GM19467 (cell line): ENCODE data around the gene TPSG1.

Experiments used
- ATAC-seq: cut with Tn5 transposase; IDR thresholded peaks from one replicate; pipeline ENCODE4 v1.9.1; 2021; ENCODE audit warnings: mild to moderate bottlenecking, moderate library complexity; ENCODE audit not compliant: unreplicated experiment

Gene TPSG1

GRCh38 chr16:1181404-1182315 lies 43.4 kb downstream of the TPSG1 start:
- ATAC-seq: no peak

- ATAC-seq: no peak
These were observed 44.3 kb downstream of the TPSG1 start for GRCh38 chr16:1180549-1181403.

GRCh38 chr16:1178295-1178910 lies 46.7 kb downstream of the TPSG1 start:
- no peak for ATAC-seq

- ATAC-seq: no peak
These were observed 47.3 kb downstream of the TPSG1 start for GRCh38 chr16:1177750-1178149.

- no peak for ATAC-seq
These were observed 48.0 kb downstream of the TPSG1 start for GRCh38 chr16:1177053-1177452.

- ATAC-seq: no peak
These were observed 48.7 kb downstream of the TPSG1 start for GRCh38 chr16:1176280-1176897.

- no peak for ATAC-seq
These were observed 49.3 kb downstream of the TPSG1 start for GRCh38 chr16:1175566-1176279.

GRCh38 chr16:1174477-1175357 lies 50.4 kb downstream of the TPSG1 start:
- no peak for ATAC-seq

- no peak for ATAC-seq
These were observed 51.1 kb downstream of the TPSG1 start for GRCh38 chr16:1173788-1174451.

GRCh38 chr16:1172651-1173050 lies 52.4 kb downstream of the TPSG1 start:
- ATAC-seq: no peak

GRCh38 chr16:1171854-1172428 lies 53.1 kb downstream of the TPSG1 start:
- ATAC-seq: no peak
